HG03175 (cell line): ENCODE measurements around the gene CENPU.

Experiments
- ATAC-seq: cut with Tn5 transposase; IDR thresholded peaks from one replicate; pipeline ENCODE4 v1.9.1; 2021; ENCODE audit warnings: mild to moderate bottlenecking, moderate library complexity; ENCODE audit not compliant: unreplicated experiment

The CENPU gene

DNA sequence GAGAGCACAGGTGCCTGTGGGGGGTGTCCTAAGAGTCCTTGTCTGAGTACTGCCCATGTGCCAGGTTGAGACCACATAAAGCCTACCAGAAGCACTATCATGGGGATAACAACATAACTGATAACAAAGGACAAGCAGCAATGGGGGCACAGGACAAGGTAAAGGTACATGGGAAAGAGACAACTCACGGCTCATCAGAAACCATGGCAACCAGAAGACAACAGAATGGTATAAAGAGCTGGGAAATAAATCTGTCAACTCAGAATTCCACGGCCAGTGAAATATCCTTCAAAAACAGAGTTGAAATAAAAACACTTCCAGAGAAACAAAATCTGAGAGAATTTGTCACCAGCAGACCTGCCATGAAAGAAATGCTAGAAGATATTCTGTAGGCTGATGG, 20.0 kb downstream of the CENPU start:
- ATAC-seq, result no peak

DNA sequence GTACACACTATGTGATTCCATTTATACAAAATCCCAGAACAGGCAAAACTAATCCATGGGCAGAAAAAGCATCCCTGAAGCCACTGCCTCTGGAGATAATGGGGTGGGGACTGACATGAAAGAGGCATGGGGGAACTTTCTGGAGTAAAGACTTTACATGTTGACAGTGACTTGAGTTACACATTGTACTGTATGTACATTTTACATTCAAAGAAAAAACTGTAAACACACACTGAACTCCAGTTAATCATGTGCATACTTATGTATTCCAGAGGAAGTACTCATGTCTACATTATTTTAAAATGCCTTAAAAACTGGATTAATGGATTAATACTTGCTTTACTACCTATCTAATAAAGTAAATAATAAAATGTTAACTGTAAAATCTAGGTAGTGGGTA, 21.6 kb downstream of the CENPU start:
- no peak for ATAC-seq

DNA sequence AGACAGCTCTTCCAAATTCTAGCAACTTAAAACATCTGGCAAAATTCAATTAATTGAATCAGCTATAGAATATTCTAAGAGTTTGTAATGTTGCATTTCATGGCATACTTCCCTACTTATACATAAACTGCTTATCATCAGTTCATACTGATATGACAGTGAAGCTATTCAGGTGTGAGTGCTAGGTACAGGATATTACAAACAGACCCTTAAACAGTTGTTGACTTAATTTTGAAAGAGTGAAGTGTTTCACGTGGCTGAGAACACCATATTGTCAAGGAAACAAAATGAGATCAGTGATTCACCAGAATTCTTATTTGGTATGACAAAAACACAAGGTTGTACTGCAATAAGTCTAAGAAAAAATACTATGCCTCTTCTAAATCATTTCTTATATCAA, 27.4 kb downstream of the CENPU start:
- ATAC-seq, result no peak

DNA sequence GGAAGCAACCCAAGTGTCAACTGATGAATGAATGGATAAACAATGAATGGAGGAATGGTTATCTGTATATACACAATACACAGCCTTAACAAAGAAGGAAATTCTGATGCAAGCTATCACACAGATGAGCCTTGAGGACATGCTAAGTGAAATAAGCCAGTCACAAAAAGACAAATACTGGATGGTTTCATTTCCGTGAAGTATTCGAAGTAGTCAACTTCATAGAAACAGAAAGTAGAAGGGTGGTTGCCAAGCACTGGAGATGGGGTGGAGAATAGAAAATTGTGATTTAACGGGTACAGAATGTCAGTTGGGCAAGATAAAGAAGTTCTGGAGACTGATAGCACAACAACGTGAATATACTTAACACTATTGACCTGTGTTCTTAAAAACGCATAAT, 28.2 kb downstream of the CENPU start:
- no peak for ATAC-seq

DNA sequence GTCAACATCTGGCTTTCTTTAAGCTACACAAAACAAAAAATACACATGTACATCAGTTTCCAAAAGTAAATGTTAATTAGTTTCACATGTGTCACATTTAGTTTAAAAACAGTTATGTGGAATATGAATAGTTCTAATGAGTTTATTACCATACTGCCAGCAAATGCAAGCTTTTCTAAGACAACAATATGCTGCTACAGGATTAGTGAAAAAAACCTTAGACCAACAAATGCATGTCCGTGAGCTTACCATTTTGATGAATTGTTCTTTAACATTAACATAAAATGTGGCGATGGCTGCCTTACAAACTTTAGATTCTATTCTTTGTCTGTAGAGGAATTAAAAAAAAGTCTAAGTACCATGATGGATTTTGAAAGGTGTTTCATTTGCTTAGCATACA, 31.8 kb downstream of the CENPU start:
- no peak for ATAC-seq

DNA sequence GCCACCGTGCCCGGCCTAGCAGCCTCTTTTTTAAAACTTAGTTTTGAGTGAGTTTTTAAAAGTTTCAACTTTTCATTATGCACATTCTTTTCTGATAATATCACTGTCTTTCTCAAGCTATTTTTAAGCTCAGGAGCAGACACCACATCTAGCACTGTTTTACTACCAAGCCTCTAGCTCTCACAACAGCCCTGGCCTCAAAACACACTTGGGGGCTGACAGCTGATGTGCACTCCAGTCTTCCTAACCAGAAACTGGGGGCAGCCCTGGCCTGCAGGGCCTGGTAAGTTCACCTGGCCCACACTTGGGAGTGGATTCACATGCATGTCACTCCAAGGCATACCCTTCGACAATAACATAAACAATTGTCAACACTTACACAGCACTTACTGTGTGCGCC, 34.0 kb downstream of the CENPU start:
- ATAC-seq, result no peak

DNA sequence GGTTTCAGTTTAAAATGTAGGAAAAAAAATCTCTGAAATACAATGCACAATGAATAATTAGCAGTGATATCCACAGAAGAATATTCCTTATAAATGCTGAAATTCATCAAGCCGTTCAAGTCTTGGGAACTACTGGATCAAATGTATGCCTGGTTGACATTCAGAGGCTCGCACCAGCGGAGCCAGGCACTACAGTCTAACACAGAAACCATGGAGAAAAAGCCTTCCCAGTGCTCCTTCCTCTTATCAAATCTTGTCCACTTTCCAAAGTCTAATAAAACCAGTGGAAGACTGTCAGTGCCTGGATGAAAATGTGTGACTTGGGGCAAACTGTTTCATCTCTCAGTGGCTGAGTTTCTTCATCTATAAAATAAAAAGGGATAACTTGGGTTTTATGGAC, 35.9 kb downstream of the CENPU start:
- no peak for ATAC-seq

DNA sequence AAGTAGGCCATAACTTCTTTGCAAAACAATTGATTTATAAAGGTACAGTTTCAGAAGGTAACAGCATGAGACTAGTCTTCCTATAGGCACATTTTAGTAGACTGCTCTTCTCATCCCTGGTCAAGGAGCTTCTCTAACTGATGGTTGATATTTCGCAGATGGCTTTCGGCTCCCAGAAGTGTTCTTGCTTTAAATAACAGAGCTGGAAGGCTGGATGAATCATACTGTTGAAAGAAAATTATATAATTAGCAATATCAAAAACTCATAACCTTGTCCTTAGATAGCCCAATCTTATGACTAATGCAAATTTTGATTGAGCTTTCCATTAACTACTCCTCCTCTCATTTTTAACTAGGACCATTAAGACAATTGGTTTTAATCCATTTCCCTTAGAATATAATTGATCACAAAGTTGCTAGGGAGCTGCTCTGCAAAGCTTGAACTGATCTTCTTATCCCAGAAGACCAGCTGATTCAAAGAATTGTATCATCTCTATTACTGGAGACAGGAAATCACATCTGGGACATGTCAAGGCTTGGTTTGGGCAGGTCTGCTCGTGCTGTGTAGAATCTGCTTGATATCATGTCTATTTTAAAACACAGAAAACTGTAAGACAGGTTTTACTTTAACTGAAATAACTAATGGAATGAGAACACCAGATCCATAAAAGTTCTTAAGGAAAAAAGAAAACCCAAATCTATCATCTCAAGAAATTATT, 38.6 kb downstream of the CENPU start:
- no peak for ATAC-seq

DNA sequence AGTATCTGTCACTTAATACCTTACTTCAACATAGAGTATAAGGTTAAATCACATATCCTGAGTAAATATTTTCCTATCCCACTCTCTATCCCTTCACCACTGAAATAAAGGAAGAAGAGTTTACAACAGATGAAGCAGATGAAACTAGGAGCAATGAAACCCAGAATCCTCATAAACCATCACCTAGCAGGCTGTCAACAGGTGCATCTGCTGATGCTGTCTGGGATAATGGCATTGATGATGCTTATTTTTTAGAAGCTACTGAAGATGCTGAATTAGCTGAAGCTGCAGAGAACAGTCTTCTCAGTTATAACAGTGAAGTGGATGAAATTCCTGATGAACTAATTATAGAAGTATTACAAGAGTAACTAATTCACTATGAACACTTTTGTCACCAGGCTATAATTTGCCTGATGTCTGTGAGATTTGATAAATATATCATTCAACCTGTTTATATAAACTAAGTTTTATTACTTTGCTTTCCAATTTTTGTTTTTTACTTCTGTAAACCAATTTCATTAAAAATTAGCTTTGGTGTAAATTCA, 39.4 kb downstream of the CENPU start:
- ATAC-seq, result no peak

DNA sequence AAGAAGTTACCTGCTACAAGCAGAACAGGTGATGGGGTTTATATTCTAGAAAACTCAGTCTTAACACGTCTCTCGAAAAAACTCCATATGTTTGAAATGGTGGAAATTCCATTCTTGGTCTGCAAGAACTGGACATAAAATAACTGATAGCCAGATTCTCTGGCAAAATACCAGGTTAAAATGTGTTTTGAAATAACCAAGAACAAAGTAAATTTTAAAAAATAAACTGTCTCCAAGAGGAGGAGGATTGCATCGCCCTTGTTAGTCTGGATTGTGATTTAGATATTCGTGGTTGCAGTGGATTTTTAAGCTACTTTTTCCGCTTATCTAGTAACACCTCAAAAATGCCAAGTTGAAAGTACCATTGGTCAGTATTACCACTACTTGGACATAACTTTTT, 40.8 kb downstream of the CENPU start:
- ATAC-seq, result no peak

DNA sequence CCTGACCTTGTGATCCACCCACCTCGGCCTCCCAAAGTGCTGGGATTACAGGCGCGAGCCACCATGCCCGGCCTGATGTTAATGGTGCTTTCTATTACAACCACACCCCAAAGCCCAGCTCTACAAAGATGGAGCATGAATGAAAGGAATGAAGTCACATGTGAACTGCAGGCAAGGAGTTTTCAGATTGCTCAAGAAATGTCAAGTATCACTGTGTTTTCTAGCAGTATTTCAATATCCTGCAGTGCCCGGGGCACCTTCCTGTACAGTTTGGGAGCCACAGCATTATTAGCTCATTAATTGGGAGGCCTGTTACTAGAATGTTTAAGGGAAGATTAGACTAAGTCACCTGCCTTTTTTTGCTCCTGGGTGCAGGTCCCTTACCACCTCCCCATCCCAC, 44.2 kb downstream of the CENPU start:
- no peak for ATAC-seq

DNA sequence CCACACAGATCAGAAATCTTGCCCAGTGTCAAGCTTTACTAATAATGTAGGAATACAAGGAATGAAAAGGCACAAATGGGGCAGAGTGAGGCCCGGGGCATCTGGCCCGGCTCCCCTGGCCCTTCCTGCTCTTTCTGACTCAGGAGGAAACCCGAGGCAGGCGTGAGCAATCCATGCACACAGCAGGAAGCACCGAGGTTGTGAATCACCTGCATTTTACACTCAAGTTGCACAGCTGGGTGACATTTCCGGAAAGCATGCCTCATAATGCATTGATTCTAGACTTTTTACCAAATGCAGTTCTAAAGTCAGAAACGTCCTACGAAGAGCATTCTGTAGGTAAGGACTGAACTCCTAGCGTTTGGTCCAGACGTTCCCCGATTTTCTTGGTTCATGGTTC, 45.4 kb downstream of the CENPU start:
- no peak for ATAC-seq

DNA sequence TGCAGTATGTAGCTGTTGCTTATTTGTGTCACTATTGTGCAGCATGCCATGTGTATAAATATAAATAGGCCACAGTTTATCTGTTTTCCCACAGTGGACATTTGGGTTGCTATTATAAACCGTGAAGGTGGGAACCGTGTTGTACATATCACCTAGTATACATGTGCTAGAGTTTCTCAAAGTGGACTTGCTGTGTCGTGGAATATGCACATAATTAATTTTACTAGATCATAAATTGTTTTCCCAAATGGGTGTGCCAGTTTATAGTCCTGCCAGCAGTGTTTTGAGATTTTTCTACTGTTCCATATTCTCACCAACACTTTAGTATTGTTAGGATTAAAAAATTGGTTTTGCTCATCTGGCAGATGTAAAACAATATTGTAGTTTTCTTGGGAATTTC, 45.9 kb downstream of the CENPU start:
- no peak for ATAC-seq

DNA sequence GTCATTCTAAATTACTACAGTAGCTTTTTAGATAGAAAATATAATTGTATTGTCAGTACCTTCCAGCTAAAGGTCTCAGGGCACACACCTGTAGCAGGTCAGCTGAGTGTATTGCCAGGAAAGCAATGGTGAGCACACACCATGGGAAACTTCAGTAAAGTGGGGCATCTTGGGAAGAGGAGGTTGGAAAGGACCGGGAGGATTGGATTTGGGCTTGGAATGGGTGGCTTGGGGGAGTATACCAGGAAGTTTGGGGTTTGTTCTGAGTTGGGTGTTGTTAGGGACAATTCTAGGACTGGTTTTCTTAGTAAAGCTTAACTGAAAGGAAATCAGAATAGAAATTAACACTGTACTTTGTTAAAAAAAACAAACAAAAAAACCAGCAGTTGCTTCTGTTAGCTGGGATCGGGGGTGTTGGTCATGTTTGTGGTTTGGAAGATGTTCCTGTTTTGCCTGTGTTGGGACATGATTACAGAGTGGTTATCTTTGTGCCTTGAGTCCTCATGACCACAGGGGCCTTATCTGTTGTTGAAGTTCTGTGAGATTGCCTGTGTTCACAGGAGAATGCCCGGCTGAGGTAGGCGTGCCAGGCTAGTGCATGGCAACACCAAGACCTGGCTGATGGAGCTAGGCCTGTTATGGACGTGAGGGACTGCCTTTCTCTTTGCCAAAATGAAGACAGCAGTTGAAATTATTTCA, 49.3 kb downstream of the CENPU start:
- no peak for ATAC-seq

DNA sequence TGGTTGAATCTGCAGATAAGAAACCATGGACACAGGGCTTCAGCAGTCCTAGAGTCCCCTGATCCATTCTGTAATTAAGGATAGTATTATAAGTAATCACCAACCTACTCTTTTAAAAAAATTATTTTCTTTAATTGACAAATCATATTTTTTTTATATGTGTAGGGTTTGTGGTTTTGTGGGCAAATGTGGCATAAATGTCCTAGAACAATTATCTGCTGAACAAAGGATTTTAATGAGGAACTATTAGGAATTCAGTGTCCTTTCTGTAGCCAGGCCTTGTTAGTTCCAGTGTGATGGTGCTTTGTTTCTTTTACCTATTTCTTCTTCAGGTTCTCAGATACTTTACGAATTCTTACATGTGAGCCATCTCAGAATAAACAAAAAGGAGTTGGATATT, 52.0 kb downstream of the CENPU start:
- ATAC-seq, result no peak

DNA sequence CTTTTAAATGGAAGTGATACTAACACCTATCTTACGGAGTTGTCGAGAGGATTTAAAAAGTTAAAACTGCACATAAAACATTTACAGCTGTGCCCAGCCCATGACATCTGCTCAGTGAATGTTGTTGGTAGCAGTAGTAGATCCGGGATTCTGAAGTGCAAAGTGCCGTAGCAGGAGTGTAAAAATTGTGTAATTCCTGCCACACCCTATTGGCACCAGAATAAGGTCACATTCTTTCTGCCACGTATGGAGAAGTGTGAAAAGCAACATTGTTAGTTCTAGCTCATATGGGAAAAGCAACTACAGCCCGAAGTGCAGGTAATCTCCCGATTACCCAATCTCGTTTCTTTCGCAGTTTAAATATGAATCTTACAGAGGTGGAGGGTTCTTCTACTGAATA, 53.2 kb downstream of the CENPU start:
- no peak for ATAC-seq

DNA sequence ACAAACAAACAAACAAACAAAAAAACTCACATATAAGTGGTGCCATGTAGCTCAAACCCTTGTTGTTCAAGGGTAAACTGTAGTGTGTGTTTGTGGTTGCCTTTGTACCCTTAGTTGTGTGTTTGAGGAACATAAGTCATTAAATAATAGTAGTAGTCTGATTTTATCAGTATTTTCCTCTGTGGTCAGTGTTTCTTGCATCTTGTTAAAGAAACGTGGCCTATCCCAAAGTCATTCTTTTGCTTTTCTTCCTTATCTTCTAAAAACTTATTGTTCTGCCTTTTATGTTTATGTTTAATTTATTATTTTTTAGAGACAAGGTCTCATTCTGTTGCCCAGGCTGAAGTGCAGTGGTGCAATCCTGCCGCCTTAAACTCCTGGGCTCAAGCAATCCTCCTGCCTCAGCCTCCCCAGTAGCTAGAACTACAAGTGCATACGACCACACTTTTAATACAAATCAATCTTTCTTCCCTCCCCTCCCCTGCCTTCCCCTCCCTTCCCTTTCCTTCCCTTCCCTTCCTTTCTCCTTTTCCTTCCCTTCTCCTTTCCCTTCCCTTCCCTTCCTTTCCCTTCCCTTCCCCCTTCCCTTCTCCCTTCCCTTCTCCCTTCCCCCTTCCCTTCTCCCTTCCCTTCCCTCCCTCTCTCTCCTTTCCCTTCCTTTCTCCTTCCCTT, 57.9 kb downstream of the CENPU start:
- ATAC-seq, result no peak

DNA sequence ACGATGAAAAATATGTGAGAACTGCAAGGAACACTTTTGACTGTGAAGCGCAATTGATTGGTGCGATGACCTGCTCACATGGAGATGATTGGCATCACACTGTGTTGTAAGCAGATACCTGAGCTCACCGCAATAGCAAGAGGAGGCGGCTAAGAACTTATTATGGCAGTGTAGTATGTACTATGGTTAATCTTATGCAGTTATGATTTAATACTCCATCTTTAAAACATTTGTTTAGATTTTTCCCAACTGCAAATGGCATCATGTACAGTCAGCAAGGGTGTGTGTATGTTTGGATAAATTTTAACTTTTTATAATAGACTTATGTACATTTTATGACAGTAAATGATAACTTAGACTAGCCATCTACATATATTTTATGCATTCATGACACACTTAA, 58.9 kb downstream of the CENPU start:
- ATAC-seq, result no peak

DNA sequence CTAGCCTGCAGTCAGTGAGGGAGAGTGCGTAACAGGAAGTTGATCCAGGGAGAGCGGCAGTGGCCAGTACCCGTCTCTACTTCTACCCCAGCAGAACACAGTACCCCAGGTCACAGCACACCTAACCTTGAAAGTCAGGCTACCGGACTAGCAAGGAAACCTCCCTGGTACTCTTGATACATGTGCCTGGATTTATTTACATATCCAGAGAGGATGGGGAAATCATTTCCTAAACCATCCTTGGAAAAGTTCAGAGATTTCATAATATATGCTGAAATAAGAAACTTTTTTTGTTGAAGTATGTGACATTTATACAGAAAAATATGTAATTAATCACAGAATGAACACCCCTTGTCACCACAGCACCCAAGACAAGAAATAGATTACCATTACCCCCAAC, 59.9 kb downstream of the CENPU start:
- ATAC-seq, result no peak

DNA sequence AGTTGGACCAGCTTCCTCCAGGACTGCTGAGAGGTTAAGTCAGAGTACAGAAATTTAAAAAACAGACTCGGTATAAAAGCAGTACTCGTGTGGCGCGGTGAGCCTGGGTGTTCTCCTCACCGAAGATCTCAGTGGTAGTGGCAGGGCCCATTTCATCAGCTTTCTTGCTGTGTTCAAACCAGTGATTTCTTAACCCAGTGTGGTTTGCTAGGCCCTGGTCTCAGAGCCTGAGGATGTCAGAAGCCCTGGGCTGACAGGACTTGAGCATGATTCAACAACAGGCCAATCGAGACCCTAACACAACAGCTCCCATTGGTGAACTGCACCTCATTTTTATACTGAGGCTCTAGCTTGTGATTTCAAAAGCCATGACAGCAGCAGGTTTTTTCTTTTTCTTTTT, 61.2 kb downstream of the CENPU start:
- ATAC-seq, result no peak

DNA sequence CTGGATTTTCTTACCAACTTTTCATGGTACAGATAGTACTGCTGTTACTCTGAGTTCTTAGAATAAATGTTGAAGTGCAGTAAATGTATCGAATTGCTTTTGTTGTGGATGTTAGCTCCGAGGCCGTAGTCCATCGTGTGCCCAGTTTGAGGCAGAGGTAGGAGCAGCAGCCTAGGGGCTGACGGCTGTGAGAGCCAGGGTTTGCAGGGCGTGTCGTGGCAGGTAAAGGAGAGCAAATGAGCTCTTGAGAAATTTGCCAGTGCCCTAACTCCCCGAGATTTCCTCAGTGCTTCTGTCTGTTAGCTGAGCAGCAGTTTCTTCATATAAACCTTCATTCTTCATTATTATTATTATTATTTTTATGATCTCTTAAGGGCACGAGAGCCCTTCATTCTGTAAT, 62.8 kb downstream of the CENPU start:
- ATAC-seq, result no peak

DNA sequence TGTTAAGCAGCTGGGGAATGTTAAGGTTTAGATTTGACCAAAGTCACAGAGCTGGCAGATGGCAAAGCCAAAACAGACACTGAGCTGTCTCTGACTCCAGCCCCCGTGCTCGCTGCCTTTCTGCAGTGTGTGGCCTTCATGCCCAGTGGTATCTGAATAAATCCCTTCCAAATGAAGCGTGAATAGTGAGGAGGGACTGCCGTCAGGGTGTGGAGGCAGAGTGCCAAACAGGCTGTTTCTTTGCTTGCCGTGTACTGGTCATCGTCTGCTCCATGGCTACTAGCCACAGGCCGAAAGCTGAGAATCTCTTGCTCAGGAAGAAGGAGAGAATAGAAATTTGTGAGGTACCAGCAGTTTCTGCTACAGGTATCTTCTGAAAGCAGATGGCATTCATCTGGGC, 64.6 kb downstream of the CENPU start:
- ATAC-seq, result no peak
